ENCODE results near the gene SCN9A.

SCN9A gene

DNA sequence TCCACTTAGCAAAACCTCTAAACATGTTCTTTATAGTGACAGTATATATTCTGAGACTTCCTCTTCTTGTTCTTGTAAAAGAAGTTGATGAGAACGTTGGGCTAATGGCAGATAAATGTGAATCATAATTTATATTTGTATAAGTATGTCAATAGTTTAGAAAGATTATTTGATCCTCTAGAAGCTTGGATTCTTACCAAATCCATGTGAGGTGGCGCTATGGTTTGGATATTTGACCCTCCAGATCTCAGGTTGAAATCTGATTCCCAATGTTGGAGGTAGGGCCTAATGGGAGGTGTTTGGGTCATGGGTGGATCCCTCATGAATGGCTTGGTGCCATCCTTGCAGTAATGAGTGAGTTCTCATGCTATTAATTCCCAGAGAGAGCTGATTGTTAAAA is 218.2 kb downstream of the SCN9A start:
- H3K27ac Mint-ChIP-seq = no peak overlapping the region
- no peak for DNase-seq
- TF ChIP-seq, protein P1, sequence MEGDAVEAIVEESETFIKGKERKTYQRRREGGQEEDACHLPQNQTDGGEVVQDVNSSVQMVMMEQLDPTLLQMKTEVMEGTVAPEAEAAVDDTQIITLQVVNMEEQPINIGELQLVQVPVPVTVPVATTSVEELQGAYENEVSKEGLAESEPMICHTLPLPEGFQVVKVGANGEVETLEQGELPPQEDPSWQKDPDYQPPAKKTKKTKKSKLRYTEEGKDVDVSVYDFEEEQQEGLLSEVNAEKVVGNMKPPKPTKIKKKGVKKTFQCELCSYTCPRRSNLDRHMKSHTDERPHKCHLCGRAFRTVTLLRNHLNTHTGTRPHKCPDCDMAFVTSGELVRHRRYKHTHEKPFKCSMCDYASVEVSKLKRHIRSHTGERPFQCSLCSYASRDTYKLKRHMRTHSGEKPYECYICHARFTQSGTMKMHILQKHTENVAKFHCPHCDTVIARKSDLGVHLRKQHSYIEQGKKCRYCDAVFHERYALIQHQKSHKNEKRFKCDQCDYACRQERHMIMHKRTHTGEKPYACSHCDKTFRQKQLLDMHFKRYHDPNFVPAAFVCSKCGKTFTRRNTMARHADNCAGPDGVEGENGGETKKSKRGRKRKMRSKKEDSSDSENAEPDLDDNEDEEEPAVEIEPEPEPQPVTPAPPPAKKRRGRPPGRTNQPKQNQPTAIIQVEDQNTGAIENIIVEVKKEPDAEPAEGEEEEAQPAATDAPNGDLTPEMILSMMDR (IDR thresholded peaks at IDR 0.05) = no peak
- no peaks in the 10 kb centered on the region for H3K4me1 Mint-ChIP-seq
- H3K4me3 Mint-ChIP-seq = no peak overlapping the region
- no peaks in the 10 kb centered on the region for H3K9me3 Mint-ChIP-seq
- no peaks in the 10 kb centered on the region for H3K36me3 Mint-ChIP-seq (ENCODE audit: low read depth)
- no peaks in the 10 kb centered on the region for H3K27me3 Mint-ChIP-seq (ENCODE audit: low read depth, poor library complexity)

DNA sequence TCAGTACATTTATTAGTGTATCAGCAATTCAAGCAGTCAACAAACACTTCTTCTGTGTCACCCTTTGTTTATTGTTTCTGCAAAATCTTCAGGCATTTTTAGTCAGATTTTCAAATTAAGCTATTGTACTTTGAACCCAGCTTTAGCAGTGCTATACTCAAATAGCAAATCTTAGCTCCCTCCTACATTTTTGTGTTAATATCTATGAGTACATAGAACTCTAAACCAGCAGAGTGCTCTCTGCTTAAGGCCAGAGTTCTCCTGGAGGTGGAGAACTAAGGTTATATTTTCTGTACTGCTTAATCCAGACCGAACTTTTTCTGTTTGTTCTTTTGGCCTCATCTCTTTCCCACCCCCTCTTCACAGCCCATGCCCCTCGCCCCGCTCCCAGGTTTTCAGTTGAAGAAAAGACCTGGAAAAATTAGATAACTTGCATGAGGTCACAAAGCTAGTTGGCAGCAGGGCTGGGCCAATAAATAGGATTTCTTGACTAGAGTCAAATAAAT is 218.7 kb downstream of the SCN9A start:
- no peak overlapping the region for H3K4me3 Mint-ChIP-seq
- H3K4me1 Mint-ChIP-seq = no peaks in the 10 kb centered on the region
- no peaks in the 10 kb centered on the region for H3K9me3 Mint-ChIP-seq
- no peaks in the 10 kb centered on the region for H3K27me3 Mint-ChIP-seq (ENCODE audit: low read depth, poor library complexity)
- no peaks in the 10 kb centered on the region for H3K36me3 Mint-ChIP-seq (ENCODE audit: low read depth)
- no peak overlapping the region for H3K27ac Mint-ChIP-seq
- no peak for DNase-seq
- TF ChIP-seq, protein P1 (IDR thresholded peaks at IDR 0.05) = no peak

DNA sequence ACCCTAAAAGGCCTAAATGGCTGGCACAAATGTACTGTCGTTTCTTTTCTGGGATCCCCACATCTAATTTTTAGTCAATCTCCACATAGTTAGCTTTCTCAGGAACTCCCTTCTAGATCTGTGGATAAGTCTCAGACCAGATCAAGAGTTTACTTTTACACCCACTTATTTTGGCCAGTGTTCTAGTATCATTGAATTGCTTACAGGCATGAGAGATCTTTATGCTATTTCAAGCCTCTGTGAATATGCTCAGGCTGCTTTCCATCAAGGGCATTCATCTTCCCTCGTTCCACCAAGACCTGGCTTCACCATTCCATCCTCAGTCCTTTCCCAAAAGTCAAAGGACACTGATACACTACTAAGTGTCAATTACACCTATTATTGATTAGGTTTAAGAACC is 220.2 kb downstream of the SCN9A start:
- no peaks in the 10 kb centered on the region for H3K27me3 Mint-ChIP-seq (ENCODE audit: low read depth, poor library complexity)
- no peak overlapping the region for H3K27ac Mint-ChIP-seq
- no peaks in the 10 kb centered on the region for H3K4me1 Mint-ChIP-seq
- H3K4me3 Mint-ChIP-seq = no peak overlapping the region
- H3K9me3 Mint-ChIP-seq = no peaks in the 10 kb centered on the region
- H3K36me3 Mint-ChIP-seq (ENCODE audit: low read depth) = no peaks in the 10 kb centered on the region
- no peak for DNase-seq
- TF ChIP-seq, protein P1 (IDR thresholded peaks at IDR 0.05) = no peak

DNA sequence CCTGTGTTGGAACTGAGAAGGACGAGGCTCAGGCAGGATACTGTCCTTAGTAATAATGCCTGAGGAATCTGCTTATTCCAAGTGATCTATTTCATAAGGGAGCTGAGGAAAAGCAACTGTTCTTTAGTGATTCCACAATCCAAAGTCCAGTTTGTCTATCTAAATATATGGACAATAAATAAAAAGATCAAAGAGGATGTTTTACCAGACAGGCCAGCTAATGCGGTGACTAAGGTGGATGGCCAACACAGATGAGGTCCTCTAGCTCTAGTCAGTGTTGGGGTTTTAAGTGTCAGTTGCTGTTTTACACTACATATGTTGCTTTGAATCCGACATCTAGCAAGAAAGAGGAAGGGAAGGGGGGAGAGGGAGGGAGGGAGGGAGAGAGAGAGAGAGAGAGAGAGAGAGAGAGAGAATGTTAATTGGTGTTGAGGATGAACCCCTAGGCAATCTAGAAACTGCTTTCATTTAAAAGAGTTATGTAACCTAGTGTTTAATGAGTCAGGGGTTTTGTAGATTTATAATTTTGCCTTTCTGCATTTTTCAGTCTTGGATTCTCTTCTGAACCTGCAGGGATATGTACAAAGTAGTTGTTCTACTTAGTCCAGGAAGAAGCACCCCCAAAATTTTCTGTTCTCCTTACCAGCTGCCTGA is 220.9 kb downstream of the SCN9A start:
- no peak overlapping the region for H3K4me3 Mint-ChIP-seq
- DNase-seq = no peak
- no peak overlapping the region for H3K27ac Mint-ChIP-seq
- H3K27me3 Mint-ChIP-seq (ENCODE audit: low read depth, poor library complexity) = no peaks in the 10 kb centered on the region
- TF ChIP-seq, protein P1 (IDR thresholded peaks at IDR 0.05) = no peak
- no peaks in the 10 kb centered on the region for H3K4me1 Mint-ChIP-seq
- H3K9me3 Mint-ChIP-seq = no peaks in the 10 kb centered on the region
- H3K36me3 Mint-ChIP-seq (ENCODE audit: low read depth) = no peaks in the 10 kb centered on the region

- TF ChIP-seq, protein P1 (IDR thresholded peaks at IDR 0.05) = no peak
- Mint-ChIP-seq H3K4me1 (no peaks in the 10 kb centered on the region), H3K27me3 (ENCODE audit: low read depth, poor library complexity) (peaks cover 5% of the 10 kb centered on the region), H3K36me3 (ENCODE audit: low read depth) (no peaks in the 10 kb centered on the region), H3K9me3 (no peaks in the 10 kb centered on the region), H3K4me3 (no peak overlapping the region), H3K27ac (no peak overlapping the region)
- no peak for DNase-seq
These were observed 223.7 kb downstream of the SCN9A start for GRCh38 chr2:166152064-166152463.
